ENCODE data around the gene MRPL40. TPM values are rescaled to one million over a fixed set of nuclear protein-coding genes. Genes with fewer than 3 reads are reported as not detected.

Gene MRPL40
- total and polyA plus RNA-seq, 2 donors (not counting 1 experiment from before 2014, with no cell fraction given), result 12.5 to 21.9 TPM

GRCh38 chr22:19453718-19454117, 21.4 kb downstream of the MRPL40 start:
- Histone ChIP-seq H2AFZ (ENCODE audit: insufficient read depth, low read depth, low read length, poor library complexity, severe bottlenecking) (no peak overlapping the region), H3K27ac (ENCODE audit: low read length in 2 of 2) (no peak overlapping the region), H3K4me1 (ENCODE audit: control insufficient read depth in 2 of 2, insufficient read depth in 2 of 2, low read length in 2 of 2) (peaks cover 3 to 7% of the 10 kb centered on the region in 2 donors), H3K4me3 (ENCODE audit: control extremely low read depth in 1 of 5, extremely low read depth in 1 of 5, insufficient read depth in 1 of 5, low read depth in 2 of 5, low read length in 4 of 5) (no peak overlapping the region), H3K9me3 (ENCODE audit: control extremely low read depth in 1 of 3, control insufficient read depth in 2 of 3, insufficient read depth in 1 of 3, low read length in 2 of 3) (no peaks in the 10 kb centered on the region), H3K4me2 (replicated peaks; ENCODE audit: low read depth, low read length, poor library complexity, severe bottlenecking) (no peak overlapping the region), H3K79me2 (ENCODE audit: control insufficient read depth, insufficient read depth, low read length) (peaks cover 11% of the 10 kb centered on the region), H3K36me3 (replicated peaks in 1 of 2; ENCODE audit: control extremely low read depth in 1 of 2, control insufficient read depth in 1 of 2, extremely low read depth in 1 of 2, insufficient read depth in 2 of 2, low read length in 1 of 2) (peaks cover 0 to 77% of the 10 kb centered on the region in 2 experiments), H3K27me3 (replicated peaks in 1 of 4; ENCODE audit: control extremely low read depth in 1 of 4, control insufficient read depth in 3 of 4, insufficient read depth in 4 of 4, low read length in 3 of 4) (no peaks in the 10 kb centered on the region), H4K20me1 (ENCODE audit: control insufficient read depth, insufficient read depth, low read length, poor library complexity, severe bottlenecking) (no peaks in the 10 kb centered on the region), H3K9ac (ENCODE audit: low read length) (no peak overlapping the region)
- POLR2A ChIA-PET, result no interaction called here
- CTCF ChIA-PET, result no interaction called here
- intact Hi-C loops (cut with micrococcal nuclease), result no loop called here
- DNase-seq, result no peak
- no peak for ATAC-seq (ENCODE audit: low read depth)
- H3K9me3 Mint-ChIP-seq (ENCODE audit: insufficient read depth), result no peaks in the 10 kb centered on the region
- H3K27me3 Mint-ChIP-seq, result no peaks in the 10 kb centered on the region
- TF ChIP-seq EZH2 (IDR thresholded peaks at IDR 0.05; ENCODE audit: borderline replicate concordance, insufficient read depth, low read depth, low read length, poor library complexity, severe bottlenecking), result no peak
- TF ChIP-seq, protein P1, sequence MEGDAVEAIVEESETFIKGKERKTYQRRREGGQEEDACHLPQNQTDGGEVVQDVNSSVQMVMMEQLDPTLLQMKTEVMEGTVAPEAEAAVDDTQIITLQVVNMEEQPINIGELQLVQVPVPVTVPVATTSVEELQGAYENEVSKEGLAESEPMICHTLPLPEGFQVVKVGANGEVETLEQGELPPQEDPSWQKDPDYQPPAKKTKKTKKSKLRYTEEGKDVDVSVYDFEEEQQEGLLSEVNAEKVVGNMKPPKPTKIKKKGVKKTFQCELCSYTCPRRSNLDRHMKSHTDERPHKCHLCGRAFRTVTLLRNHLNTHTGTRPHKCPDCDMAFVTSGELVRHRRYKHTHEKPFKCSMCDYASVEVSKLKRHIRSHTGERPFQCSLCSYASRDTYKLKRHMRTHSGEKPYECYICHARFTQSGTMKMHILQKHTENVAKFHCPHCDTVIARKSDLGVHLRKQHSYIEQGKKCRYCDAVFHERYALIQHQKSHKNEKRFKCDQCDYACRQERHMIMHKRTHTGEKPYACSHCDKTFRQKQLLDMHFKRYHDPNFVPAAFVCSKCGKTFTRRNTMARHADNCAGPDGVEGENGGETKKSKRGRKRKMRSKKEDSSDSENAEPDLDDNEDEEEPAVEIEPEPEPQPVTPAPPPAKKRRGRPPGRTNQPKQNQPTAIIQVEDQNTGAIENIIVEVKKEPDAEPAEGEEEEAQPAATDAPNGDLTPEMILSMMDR (IDR thresholded peaks at IDR 0.05), result no peak
- no peak overlapping the region for H3K27ac Mint-ChIP-seq
- peaks cover 4% of the 10 kb centered on the region for H3K4me1 Mint-ChIP-seq
- H3K4me3 Mint-ChIP-seq, result no peak overlapping the region
- WGBS (ENCODE audit: insufficient coverage), result 97% methylated on average over 4 of the region's 5 CpGs

DNA sequence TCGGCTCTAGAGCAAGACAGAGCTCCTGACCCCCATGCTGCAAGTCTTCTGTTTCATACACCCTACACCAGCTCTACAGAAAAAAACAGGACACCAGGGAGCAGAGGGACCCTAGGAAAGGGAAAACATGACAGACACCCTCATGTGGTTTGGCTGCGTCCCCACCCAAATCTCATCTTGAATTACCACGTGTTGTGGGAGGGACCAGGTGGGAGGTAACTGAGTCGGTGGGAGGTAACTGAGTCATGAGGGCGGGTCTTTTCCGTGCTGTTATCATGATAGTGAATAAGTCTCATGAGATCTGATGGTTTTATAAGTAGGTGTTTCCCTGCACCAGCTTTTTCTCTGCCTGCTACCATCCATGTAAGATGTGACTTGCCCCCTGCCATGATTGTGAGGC, 21.8 kb downstream of the MRPL40 start:
- Mint-ChIP-seq H3K9me3 (ENCODE audit: insufficient read depth) (no peaks in the 10 kb centered on the region), H3K27me3 (no peaks in the 10 kb centered on the region), H3K4me1 (peaks cover 2% of the 10 kb centered on the region), H3K27ac (no peak overlapping the region), H3K4me3 (no peak overlapping the region)
- Histone ChIP-seq H3K9ac (ENCODE audit: low read length) (no peak overlapping the region), H3K4me2 (replicated peaks; ENCODE audit: low read depth, low read length, poor library complexity, severe bottlenecking) (no peak overlapping the region), H4K20me1 (ENCODE audit: control insufficient read depth, insufficient read depth, low read length, poor library complexity, severe bottlenecking) (no peaks in the 10 kb centered on the region), H3K4me3 (ENCODE audit: control extremely low read depth in 1 of 5, extremely low read depth in 1 of 5, insufficient read depth in 1 of 5, low read depth in 2 of 5, low read length in 4 of 5) (no peak overlapping the region), H3K79me2 (ENCODE audit: control insufficient read depth, insufficient read depth, low read length) (peaks cover 7% of the 10 kb centered on the region), H2AFZ (ENCODE audit: insufficient read depth, low read depth, low read length, poor library complexity, severe bottlenecking) (no peak overlapping the region), H3K27ac (ENCODE audit: low read length in 2 of 2) (no peak overlapping the region), H3K27me3 (replicated peaks in 1 of 4; ENCODE audit: control extremely low read depth in 1 of 4, control insufficient read depth in 3 of 4, insufficient read depth in 4 of 4, low read length in 3 of 4) (no peaks in the 10 kb centered on the region), H3K9me3 (ENCODE audit: control extremely low read depth in 1 of 3, control insufficient read depth in 2 of 3, insufficient read depth in 1 of 3, low read length in 2 of 3) (no peaks in the 10 kb centered on the region), H3K36me3 (replicated peaks in 1 of 2; ENCODE audit: control extremely low read depth in 1 of 2, control insufficient read depth in 1 of 2, extremely low read depth in 1 of 2, insufficient read depth in 2 of 2, low read length in 1 of 2) (peaks cover 0 to 78% of the 10 kb centered on the region in 2 experiments), H3K4me1 (ENCODE audit: control insufficient read depth in 2 of 2, insufficient read depth in 2 of 2, low read length in 2 of 2) (peaks cover 0 to 2% of the 10 kb centered on the region in 2 donors)
- ATAC-seq (ENCODE audit: low read depth) (no peak), DNase-seq (no peak)
- intact Hi-C loops (cut with micrococcal nuclease), result no loop called here
- CTCF ChIA-PET, result no interaction called here
- TF ChIP-seq, protein P1 (IDR thresholded peaks at IDR 0.05), result no peak
- TF ChIP-seq EZH2 (IDR thresholded peaks at IDR 0.05; ENCODE audit: borderline replicate concordance, insufficient read depth, low read depth, low read length, poor library complexity, severe bottlenecking), result no peak
- POLR2A ChIA-PET, result no interaction called here
- 97% methylated on average over 5 of the region's 6 CpGs for WGBS (ENCODE audit: insufficient coverage)
